ENCODE measurements around the gene MED25. TPM values are rescaled to one million over a fixed set of nuclear protein-coding genes. Genes with fewer than 3 reads are reported as not detected.

Gene MED25
- total RNA-seq, 3 donors from 2014 or later = 16.3 to 27.5 (median 20.6) TPM

- no peak overlapping the region for H3K4me3 ChIP-seq
- intact Hi-C loops (cut with DNase I; ENCODE audit: low total_unique reads) = no loop called here
Observed at GRCh38 chr19:49858088-49858985, 40.2 kb downstream of the MED25 start.

GRCh38 chr19:49859682-49860335, 41.7 kb downstream of the MED25 start:
- no peak for TF ChIP-seq CTCF (IDR thresholded peaks at IDR 0.05)
- no peak for TF ChIP-seq POLR2A (IDR thresholded peaks at IDR 0.05)
- TF ChIP-seq POLR2AphosphoS5 (IDR thresholded peaks at IDR 0.05) = no peak
- DNase-seq (ENCODE audit: low spot score in 2 of 2) = no peak
- H3K27ac ChIP-seq = no peak overlapping the region
- peaks cover 3% of the 10 kb centered on the region for H3K36me3 ChIP-seq
- H3K4me3 ChIP-seq = no peak overlapping the region
- intact Hi-C loops (cut with DNase I; ENCODE audit: low total_unique reads) = loop anchor here (1.0 kb wide), 1 partner anchor 30 kb away; no protein-coding TSS in a partner anchor
- no peaks in the 10 kb centered on the region for H3K4me1 ChIP-seq
- H3K9me3 ChIP-seq = no peaks in the 10 kb centered on the region
- no peaks in the 10 kb centered on the region for H3K27me3 ChIP-seq

More at GRCh38 chr19:49858088-49858985, 40.2 kb downstream of the MED25 start:
- Histone ChIP-seq H3K4me1 (no peaks in the 10 kb centered on the region), H3K9me3 (no peaks in the 10 kb centered on the region), H3K27ac (peak overlapping the region in 1 of 2 donors; percentile 25), H3K36me3 (peaks cover 3% of the 10 kb centered on the region), H3K27me3 (no peaks in the 10 kb centered on the region)
- DNase-seq (ENCODE audit: low spot score in 2 of 2) = no peak
- TF ChIP-seq CTCF (IDR thresholded peaks at IDR 0.05) (no peak), POLR2A (IDR thresholded peaks at IDR 0.05) (no peak), POLR2AphosphoS5 (IDR thresholded peaks at IDR 0.05) (no peak)

GRCh38 chr19:49860336-49861102, 42.4 kb downstream of the MED25 start:
- TF ChIP-seq CTCF (IDR thresholded peaks at IDR 0.05) = no peak
- no peak for TF ChIP-seq POLR2AphosphoS5 (IDR thresholded peaks at IDR 0.05)
- no peak for TF ChIP-seq POLR2A (IDR thresholded peaks at IDR 0.05)
- DNase-seq (ENCODE audit: low spot score in 2 of 2) = no peak
- peaks cover 3% of the 10 kb centered on the region for H3K36me3 ChIP-seq
- H3K4me3 ChIP-seq = no peak overlapping the region
- H3K9me3 ChIP-seq = no peaks in the 10 kb centered on the region
- intact Hi-C loops (cut with DNase I; ENCODE audit: low total_unique reads) = loop anchor here (1.0 kb wide), 1 partner anchor 30 kb away; no protein-coding TSS in a partner anchor
- peak overlapping the region; percentile 62 to 72 for H3K27ac ChIP-seq
- H3K27me3 ChIP-seq = no peaks in the 10 kb centered on the region
- no peaks in the 10 kb centered on the region for H3K4me1 ChIP-seq

- Histone ChIP-seq H3K4me3 (peak overlapping the region in 1 of 3 donors; percentile 3), H3K27ac (peak overlapping the region; percentile 62 to 72), H3K36me3 (peaks cover 3% of the 10 kb centered on the region), H3K9me3 (no peaks in the 10 kb centered on the region), H3K4me1 (peaks cover 0 to 2% of the 10 kb centered on the region in 2 donors), H3K27me3 (no peaks in the 10 kb centered on the region)
- DNase-seq (ENCODE audit: low spot score in 2 of 2) = no peak
- intact Hi-C loops (cut with DNase I; ENCODE audit: low total_unique reads) = no loop called here
- TF ChIP-seq CTCF (IDR thresholded peaks at IDR 0.05) (no peak), POLR2A (IDR thresholded peaks at IDR 0.05) (no peak), POLR2AphosphoS5 (IDR thresholded peaks at IDR 0.05) (no peak)
Observed at GRCh38 chr19:49861107-49861506, 43.0 kb downstream of the MED25 start.
